GM10266 (cell line): ENCODE data around the gene EHD3.

Experiments
- DNase-seq: peaks from one replicate; pipeline ENCODE4 v3.0.0; 2012; ENCODE audit errors: extremely low spot score
- TF ChIP-seq, protein P1 (sequence below): IDR thresholded peaks from 2 replicates; pipeline ENCODE4 v1.5.1; 2012; ENCODE audit warnings: mild to moderate bottlenecking, low read depth; ENCODE audit not compliant: control insufficient read depth, insufficient read depth; ENCODE audit errors: missing control alignments

Gene EHD3

GRCh38 chr2:31219131-31219969 is 14.6 kb upstream of the EHD3 start:
- peak; percentile 65 for DNase-seq
- TF ChIP-seq, protein P1, sequence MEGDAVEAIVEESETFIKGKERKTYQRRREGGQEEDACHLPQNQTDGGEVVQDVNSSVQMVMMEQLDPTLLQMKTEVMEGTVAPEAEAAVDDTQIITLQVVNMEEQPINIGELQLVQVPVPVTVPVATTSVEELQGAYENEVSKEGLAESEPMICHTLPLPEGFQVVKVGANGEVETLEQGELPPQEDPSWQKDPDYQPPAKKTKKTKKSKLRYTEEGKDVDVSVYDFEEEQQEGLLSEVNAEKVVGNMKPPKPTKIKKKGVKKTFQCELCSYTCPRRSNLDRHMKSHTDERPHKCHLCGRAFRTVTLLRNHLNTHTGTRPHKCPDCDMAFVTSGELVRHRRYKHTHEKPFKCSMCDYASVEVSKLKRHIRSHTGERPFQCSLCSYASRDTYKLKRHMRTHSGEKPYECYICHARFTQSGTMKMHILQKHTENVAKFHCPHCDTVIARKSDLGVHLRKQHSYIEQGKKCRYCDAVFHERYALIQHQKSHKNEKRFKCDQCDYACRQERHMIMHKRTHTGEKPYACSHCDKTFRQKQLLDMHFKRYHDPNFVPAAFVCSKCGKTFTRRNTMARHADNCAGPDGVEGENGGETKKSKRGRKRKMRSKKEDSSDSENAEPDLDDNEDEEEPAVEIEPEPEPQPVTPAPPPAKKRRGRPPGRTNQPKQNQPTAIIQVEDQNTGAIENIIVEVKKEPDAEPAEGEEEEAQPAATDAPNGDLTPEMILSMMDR, result no peak

DNA sequence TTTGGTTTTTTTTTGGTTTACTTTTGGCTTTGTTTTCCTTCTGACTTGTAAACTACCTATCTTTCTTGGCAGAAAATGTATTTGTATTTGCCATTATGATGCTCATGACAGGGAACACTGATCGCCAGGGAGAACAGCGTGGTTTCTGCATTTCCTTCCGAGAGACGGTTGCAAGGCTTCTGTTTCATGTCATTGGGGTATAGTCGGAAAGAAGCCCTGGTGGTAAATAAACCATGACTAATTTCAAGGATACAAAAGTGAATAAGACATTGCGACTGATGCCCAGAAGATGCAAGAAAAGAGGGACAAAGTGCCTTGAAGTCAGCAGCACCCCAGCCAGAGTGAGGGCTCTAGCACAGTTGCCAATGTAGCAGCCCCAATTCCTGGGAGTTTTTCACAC is 12.4 kb upstream of the EHD3 start:
- TF ChIP-seq, protein P1, result no peak
- no peak for DNase-seq

GRCh38 chr2:31222071-31222470 is 11.9 kb upstream of the EHD3 start:
- DNase-seq, result no peak
- TF ChIP-seq, protein P1, result no peak

DNA sequence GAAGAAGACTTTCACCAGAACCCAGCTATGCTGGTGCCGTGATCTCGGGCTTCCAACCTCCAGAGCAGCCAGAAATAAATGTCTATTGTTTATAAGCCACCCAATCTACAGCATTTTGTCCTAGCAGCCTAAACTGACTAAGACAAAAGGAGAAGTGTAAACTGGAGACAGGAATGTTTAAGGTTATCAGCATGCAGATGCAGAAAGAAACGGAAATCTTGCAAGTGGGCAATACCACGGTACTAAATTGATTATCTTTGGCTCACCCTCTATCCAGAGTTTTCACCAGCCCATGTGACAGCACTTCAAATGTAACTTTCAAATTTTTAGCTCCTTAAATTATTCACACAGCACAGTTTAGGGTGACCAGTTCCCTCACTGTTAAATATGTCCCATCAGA is 10.9 kb upstream of the EHD3 start:
- TF ChIP-seq, protein P1, result no peak
- DNase-seq, result no peak

DNA sequence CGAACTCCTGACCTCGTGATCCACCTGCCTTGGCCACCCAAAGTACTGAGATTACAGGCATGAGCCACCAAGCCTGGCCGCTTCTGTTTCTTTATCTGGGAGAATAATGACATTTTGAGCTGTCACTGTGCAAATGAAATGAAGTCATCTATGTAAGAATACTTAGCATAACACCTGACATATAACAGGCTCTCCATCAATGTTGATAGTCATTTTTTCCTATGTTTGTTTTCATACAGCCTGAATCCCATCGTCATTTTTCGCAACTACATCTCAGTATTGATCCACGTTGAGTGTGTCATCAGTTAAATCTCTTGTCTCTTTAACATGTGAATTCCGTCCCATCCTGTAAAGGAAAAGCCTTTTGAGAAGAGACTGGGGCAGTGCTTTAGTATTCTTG is 10.2 kb upstream of the EHD3 start:
- DNase-seq, result no peak
- TF ChIP-seq, protein P1, result no peak

DNA sequence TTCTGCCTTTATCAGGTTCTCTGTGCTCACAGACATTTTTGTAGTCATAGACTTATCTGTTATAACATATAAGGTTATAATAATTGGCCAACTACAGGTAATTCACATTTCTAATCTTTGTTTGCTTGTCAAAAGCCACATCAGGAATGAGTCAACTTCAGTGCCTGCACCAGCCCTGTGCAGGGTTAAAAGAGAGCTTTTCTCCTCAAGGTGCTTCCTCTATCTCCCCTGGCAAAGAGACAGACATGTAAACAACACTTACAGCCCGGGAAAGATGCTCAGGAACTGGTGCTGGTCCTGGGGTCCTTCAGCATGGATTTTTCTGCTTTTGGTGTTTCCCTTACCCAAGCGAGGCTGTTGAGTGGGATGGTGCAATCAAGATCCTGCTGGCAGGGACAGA is 7.7 kb upstream of the EHD3 start:
- TF ChIP-seq, protein P1, result no peak
- DNase-seq, result no peak

DNA sequence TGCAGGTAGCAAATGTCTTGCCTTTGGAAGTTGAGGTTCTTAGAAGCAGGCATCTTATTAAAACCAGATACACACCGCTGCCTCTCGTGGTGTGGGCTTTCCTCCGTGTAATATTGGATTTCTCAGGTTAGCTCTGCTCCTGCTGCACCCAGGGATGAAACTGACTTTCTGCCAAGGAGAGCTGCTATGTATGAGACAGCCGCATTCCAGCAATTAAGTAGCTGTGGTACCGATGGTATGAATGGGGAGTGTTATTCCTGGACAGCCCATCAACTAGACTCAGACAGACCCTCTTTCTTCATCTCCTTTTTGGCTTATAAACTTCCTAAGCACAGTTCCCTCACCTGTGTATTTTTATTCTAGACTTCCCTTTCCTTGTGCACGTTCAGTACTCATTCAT is 6.8 kb upstream of the EHD3 start:
- TF ChIP-seq, protein P1, result no peak
- DNase-seq, result no peak
